ENCODE data around the gene THADA.

The THADA gene

DNA sequence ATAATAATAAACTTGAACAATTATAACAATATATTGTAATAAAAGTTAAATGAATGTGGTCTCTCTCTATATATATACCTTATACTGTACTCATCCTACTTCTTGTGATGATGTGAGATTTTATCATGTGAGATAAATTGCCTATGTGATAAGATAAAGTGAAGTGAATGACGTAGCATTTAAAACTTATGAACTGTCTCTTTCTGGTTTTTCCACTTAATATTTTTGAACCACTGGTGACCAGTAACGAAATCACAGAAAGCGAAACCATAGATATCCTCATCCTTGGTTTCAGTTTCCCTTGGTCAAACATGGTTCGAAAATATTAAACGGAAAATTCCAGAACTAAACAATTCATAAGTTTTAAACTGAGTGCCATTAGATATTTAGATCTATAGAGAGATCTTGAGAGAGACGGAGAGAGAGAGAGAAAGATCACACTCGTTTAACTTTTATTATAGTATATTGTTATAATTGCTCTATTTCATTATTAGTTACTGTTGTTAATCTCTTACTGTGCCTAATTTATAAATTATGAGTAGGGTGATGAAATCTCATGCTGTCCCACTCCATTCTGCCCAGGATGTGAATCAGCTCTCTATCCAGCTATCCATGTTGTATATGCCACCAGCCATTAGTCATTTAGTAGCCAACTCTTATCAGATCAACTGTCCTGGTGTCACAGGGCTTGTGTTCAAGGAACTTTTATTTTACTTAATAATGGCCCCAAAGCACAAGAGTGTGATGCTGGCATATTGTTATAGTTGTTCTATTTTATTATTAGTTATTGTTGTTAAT lies 156.8 kb downstream of the THADA start:
- no peak for DNase-seq

GRCh38 chr2:43438342-43438741 lies 157.5 kb downstream of the THADA start:
- DNase-seq, result no peak

- no peak for DNase-seq
These were observed 158.5 kb downstream of the THADA start for GRCh38 chr2:43437363-43437762.

GRCh38 chr2:43436431-43436830 lies 159.4 kb downstream of the THADA start:
- DNase-seq, result no peak

- DNase-seq, result no peak
These were observed 160.1 kb downstream of the THADA start for GRCh38 chr2:43435746-43436145.

GRCh38 chr2:43430489-43430888 lies 165.3 kb downstream of the THADA start:
- DNase-seq, result no peak

- DNase-seq, result no peak
These were observed 166.5 kb downstream of the THADA start for GRCh38 chr2:43429369-43429768.

DNA sequence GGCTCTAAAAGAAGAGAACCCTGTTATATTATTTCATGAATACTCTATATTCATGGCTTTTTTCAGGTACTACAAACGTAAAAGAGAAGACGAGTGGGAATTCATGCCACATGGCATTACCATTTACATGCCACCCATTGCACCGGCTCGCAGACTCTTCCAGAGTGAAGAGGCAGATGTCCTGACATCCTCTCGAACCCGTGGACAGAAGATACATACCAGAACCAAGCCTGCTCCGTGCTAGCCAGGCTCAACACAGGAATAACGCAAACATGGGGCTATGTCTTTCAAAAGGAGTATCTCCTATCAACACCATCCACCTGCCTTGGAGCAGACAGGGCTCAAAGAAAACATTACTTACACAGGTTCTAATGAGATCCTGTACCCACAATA lies 168.8 kb downstream of the THADA start:
- DNase-seq, result no peak

GRCh38 chr2:43426305-43427031 lies 169.4 kb downstream of the THADA start:
- DNase-seq, result no peak

DNA sequence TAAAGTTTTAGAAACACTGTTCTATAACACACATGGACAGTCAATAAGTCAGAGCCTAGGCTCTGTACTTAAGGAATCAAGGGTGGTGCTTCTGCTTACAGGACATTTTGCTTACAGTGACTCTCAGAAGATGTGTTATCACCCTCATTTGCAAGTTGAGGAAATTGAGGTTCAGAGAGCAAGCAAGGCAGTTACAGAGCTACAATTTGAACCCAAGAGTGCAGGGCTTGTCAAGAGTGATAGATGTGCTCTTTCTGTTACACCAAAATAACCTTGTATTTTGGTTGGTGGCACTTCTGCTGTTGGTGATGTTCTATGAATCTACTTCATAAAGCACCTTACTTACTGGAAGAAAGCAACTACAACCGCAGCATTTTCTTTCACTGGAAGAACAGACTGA lies 170.2 kb downstream of the THADA start:
- no peak for DNase-seq

DNA sequence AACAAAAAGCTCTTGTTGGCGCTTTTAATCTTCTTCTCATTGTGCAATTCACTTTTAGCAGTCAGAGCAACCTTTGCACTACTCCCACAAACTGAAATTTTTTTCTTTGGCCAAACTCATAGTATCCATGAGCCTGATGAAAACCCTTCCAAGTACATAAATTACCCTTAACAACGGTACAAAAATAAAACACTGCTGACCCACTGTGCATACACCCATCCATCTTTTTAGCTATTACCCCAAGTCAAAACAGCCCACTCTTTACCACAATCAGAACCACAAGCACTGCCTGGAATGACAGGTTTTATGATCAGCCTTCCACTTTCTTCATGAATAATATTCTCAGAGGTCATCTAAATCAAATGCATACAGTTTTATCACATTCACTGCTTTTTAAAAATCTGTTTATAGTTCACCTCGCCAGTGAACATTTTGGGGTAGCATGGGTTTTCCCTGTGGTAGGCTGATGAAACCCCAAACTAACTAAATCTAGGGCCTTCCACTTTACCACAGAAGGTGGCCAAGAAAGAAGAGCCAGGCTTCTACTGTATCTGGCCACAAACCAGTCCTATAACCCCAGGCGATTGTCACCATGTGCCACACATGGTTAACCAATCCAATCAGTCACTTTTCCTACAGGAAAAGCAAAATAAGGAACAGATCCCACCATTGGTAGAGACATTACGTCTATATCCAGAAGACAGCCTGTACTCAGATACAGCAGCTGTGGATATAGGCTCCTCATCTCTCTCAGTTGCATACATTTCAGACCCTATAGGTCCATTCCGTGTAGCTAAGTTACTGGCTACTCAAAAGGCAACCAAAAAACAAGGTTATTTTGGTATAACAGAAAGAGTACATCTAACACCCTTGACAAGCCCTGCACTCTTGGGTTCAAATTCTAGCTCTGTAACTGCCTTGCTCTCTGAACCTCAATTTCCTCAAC lies 171.3 kb downstream of the THADA start:
- DNase-seq, result no peak

- no peak for DNase-seq
These were observed 171.9 kb downstream of the THADA start for GRCh38 chr2:43423941-43424261.

- DNase-seq, result no peak
These were observed 174.6 kb downstream of the THADA start for GRCh38 chr2:43421194-43421593.

- no peak for DNase-seq
These were observed 175.4 kb downstream of the THADA start for GRCh38 chr2:43420389-43420801.

DNA sequence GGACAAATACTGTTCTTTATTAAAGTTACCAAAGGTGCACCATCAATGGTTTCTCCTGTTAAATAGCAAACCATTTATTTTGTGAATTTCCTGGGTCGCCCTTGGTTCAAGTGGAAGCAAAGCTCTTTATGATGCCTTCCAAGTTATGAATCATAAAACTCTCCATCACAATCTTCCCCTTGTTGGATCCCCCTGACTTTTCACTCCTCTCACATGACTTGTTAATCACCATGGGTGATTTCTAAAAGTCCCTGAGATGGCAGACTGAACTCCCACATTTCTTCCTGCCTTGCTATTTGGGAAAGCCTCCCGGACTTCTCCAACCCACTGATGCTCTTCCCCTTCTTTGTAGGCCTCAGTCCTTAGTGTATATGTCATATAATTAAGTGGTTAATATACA lies 176.0 kb downstream of the THADA start:
- DNase-seq, result no peak

DNA sequence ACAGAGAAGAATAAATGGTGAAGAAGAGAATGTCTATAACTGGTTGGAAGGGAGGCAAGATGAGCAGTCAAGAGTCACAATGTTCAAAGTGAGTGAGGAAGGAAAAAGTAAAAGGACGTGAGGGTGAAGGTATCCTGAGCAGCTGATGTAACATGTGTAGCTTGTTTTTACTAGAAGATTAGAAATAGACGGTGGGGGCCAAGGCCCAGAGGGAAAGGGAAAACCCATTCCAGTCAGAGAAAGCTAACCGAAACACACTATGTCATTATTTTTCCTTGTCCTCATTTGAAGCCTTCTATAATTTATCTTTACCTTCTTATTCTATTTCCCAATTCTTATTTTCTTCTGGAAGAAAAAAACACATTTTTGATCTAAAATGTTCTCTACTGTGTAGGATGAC lies 176.6 kb downstream of the THADA start:
- DNase-seq, result no peak

DNA sequence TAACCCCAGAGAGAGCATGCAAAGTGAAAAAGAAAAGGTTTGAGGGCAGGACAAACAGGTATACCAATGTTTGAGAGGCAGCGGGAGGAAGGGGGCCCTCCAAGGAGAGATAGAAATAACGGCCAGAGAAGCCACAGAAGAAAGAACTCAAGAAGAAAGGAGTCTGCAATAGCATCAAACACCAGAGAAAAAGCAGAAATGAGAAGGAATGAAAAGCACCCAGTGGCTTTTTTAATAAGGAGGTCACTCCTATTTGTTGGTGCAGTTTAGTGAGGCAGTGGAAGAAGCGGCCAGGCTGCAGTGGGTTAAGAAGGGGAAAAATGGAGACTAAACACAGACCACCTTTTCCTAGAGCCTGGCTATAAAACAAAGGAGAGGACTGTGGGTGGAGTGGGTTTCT lies 177.2 kb downstream of the THADA start:
- DNase-seq, result no peak

GRCh38 chr2:43417300-43417699 lies 178.5 kb downstream of the THADA start:
- no peak for DNase-seq

- no peak for DNase-seq
These were observed 180.2 kb downstream of the THADA start for GRCh38 chr2:43415592-43415991.

- no peak for DNase-seq
These were observed 181.2 kb downstream of the THADA start for GRCh38 chr2:43414586-43415135.

DNA sequence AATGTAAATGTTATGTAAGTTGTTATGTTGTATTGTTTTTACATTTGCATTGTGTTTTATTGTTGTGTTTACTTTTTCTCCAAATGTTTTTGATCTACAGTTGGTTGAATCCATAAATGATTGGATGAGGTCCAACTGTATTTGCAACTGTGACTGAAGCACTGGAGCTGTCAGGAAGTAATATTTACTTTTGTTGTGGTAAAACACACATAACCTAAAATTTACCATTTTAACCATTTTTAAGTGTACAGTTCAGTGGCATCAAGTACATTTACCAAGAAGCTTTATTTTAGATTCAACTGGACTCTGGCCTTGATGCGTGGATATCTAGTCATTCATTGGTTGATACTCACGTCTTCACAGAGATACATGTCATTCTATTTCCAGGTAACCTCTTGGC lies 181.8 kb downstream of the THADA start:
- DNase-seq, result no peak

DNA sequence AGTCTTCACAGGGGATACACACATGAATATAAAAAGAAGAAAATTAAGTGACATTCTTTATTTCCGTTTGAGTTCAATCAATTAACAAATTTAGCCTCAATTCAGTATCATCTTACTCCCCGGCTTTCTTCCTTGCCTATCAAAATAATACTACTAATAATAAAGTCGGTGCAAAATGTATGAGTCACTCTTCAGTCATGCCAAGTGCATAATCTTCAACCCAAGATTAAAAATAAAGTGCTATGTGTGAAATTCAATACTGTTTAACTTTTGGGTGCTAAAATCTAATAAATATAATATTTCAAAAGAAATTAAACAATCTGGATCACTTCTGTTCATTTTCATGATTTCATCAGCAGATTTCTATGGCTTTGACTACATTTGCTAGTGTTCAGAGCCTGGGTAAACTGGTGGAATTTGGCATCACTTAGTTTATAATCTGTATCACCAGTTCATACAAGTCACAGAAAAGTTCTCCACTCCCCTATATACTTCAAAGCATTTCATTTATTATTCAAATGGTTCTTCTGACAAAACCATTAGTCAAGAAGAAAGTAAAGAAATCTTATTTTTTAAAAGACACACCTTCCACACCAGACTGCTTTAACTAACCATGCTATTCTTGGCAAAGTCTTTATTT lies 183.6 kb downstream of the THADA start:
- no peak for DNase-seq
